HG03175 (cell line): Measurements from ENCODE around the gene SOD1.

Source experiments
- ATAC-seq: cut with Tn5 transposase; IDR thresholded peaks from one replicate; pipeline ENCODE4 v1.9.1; 2021; ENCODE audit warnings: mild to moderate bottlenecking, moderate library complexity; ENCODE audit not compliant: unreplicated experiment

Gene SOD1

DNA sequence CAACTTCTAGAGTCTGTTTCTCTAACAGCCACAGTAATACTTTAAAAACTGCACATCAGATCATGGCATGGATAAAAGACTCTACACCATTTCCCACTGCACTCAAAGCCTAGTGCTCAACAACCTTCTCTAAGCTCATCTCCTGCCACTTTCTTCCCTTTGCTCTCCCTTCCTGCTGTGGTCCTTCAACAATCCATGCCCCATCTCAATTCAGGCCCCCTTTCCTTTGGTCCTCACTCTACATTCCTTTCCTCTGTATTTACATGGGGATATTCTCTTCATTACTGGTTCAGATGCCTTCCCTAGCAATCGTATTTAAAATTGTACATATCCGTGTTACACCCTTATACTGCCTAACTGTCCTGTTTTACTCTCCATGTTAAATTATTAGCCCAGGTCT, 19.0 kb downstream of the SOD1 start:
- no peak for ATAC-seq

DNA sequence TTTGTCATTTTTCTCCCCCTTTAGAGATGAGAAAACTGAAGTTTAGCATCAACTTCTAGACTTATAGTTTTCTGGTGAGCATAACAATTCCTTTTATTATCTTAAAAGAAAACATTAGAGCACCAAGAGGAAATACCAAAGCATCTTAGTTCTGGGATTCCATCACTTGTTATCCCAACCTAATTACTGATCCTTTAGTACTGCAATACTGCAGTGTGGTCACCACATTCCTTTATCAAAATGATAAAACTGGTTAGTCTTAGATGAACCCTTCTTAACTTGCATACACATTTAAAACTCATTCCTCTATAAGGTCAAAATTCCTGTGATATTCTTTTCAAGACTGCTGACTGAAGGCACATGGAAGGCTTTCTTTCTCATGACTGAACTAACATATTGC, 23.1 kb downstream of the SOD1 start:
- no peak for ATAC-seq

DNA sequence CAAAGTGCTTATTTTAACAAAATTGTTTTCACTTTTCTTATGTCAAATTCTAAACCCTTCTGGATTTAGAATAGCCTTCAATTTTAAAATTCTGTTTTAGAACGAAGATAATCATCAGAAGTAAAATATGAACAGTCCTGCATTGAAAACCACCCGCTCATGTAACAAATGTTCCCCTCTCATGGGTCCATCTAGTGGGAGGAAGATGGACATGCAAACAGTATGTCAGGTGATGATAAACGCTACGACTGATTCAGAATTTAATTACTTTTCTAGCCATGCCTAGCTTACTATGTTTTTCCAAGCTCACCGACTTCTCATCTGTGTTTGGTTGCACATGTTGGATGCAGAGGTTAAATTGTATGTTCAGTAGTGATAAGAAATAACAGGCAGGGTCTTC, 23.5 kb downstream of the SOD1 start:
- no peak for ATAC-seq

DNA sequence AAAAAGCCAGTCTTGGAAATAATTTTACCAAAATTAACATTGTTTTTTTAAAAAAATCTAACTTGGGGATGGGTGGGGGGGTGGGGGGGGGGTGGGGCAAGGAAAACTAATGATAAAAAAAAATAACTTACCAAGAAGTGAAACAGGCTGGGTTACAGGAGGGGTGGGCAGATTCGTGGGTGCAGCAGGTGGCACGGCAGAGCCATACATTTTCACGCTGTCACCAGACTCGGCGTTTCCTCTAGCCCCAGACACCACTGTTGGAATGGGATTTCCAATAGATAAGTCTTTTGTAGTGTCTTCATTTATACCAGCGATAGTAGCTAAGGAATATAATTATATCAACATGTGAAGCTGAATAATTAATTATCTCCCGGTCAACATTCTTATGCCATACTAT, 25.4 kb downstream of the SOD1 start:
- no peak for ATAC-seq

DNA sequence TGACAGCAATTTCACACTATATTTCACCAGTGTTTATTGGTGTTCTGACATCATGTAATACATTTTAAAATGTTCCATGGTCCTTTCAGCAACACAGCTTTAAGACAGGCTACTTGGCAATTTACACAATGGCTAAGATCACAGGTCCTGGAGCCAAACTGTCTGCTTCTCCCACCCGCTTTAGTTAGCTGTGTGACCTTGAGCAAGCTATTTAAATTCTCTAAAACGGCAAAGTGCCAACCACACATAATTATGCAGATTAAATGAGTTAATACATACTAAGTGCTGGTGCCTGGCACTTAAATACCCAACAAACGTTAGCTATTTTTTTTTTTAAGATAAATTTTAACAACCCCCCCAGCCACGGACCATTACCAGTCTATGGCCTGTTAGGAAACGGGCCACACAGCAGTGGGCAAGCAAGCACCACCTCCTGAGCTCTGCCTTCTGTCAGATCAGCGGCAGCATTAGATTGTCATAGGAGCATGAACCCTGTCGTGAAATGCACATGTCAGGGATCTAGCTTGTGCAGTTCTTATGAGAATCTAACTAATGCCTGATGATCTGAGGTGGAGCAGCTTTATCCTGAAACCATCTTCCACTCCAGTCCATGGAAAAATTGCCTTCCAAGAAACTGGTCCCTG, 26.9 kb downstream of the SOD1 start:
- no peak for ATAC-seq

DNA sequence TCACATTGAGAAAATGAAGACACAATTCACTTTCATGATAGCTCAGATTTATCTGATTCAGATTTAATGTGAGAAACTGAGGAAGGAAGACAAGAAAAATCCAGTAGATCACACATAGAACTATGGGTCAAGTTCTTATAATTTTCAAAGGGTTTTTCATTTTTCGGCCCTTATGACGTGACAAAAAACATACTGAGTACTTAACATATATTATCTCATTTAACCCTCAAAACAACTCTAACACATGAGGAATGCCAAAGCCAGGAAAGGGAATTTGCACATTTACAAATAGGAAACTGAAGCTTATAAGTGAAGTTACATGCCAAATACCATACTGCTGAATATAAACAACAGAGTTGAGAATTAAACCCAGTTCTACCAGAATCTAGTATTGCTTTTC, 27.6 kb downstream of the SOD1 start:
- no peak for ATAC-seq

DNA sequence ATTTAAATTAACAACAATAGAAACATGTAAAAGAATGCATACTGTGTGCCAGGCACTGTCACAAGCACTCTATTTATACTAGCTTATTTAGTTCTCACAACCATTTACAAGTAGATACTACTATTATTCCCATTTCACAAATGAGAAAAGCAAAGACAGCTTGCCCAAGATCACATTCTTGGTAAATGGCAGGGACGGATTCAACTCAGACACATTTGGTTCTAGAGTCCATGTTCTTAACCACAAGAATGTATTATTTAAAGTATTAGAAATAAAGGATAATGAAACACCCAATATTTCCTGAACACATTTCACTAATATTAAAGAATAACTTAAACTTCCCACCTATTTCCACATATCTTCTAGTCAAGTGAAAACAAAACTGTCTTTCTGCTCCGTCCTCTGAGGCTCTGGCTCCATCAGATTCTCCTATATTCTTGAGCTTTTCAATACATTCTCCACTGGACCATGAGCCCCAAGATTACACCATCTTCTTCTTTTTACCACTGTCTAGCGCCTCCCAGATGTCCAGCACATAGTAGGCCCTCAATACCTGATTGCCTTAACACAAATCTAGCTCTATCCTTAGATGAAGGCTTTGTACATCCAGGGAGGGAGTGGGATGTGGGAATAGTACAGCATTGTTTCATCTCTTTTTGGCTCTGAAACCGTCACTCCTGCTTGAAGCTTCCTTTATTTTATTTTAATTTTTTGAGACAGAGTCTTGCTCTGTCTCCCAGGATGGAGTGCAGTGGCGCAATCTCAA, 29.3 kb downstream of the SOD1 start:
- no peak for ATAC-seq

DNA sequence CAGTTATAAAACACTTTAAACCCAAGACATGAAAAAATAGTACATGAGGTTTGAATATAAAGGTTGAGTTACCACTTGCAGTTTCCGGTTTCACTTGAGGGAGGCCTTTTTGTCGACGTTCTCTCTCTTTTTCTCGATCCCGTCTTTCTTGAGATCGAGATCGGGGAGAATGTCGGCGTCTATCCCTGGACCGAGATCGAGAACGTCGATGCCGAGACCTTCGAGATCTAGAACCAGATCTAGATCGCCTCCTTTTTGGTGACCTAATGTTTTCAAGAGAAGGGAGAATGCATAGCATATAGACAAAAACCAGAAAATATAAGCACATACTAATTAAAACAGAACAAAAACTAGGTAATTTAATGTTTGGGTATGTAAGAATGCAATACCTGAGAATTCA, 33.7 kb downstream of the SOD1 start:
- ATAC-seq, result no peak

DNA sequence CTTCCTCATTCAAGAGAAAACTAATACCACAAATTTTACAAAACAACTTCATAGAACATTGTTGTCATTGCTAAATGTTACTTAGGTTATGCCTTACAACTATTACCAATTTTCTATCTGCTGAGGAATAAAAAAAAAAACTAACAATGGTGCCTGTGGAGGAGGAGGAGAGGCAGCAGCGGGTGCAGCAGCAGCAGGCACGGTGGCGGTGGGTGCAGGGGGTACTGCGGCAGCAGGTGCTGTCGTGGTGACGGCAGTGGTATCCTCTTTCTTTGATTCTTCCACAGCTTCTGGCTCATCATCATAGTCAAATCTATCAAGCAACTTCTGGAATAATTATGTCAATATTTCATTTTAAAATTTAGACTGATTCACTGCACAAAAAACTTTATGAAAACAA, 36.9 kb downstream of the SOD1 start:
- no peak for ATAC-seq

DNA sequence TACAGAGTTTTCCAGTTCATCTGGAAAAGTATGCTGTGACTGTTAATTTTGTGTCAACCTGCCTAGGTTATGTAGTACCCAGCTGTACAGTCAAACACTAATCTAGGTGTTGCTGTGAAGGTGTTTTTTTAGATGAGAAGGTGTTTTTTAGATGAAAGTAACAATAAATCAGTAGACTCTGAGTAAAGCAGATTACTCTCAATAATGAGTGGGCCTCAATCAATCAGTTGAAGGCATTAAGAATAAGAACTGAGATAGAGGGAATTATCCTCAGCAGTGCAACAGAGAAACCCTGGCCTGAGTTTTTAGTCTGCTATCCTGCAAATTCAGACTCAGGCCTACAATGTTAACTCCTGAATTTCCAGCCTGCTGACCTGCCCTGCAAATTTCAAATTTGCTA, 39.0 kb downstream of the SOD1 start:
- ATAC-seq, result no peak

DNA sequence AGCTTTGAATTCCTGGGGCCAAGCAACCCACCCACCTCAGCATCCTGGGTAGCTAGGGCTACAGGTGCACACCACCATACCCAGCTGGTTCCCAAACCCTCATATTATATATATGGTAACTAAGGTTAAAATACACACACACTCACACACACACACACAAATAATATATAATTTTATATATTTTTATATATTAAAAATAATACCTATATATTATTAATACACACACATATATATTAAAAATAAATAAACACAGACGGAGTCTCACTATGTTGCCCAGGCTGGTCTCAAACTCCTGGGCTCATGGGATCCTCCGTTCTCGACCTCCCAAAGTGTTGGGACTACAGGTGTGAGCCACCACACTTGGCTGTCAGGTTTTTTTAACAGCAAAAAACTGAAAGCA, 40.5 kb downstream of the SOD1 start:
- ATAC-seq, result no peak

DNA sequence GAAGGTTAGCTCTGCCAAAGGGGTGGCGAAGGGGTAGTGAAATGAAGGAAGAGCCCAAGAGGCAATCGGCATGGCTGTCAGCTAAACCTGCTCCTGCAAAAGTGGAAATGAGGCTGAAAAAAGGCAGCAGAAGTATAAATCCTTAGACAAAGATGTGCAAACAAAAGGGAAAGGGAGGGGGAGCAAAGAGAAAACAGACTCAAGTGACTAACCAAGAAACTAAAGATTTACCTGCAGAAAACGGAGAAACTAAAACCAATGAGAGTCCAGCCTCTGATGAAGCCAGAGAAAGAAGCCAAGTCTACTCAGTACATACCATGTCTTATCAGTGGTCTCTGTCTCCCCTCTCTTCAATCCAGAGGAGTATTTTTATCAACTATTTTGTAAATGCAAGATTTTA, 47.1 kb downstream of the SOD1 start:
- no peak for ATAC-seq

DNA sequence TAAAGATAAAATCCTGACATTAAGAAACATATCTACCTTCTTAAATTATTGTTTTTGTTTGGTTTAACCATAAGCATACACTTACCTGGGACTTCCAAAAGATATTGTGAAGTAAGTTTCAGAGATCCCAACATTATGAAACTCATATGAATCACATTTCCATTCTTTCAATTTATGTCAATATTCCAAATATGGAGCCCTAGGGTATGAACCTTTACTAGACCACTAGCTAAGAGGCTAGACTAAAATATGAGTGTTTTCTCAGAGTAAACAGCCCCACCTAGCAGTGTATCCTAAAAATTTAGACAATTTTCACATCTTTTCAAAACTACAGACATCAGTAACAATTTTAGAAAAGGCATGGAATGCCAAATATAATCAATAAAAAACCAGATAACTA, 48.0 kb downstream of the SOD1 start:
- no peak for ATAC-seq

DNA sequence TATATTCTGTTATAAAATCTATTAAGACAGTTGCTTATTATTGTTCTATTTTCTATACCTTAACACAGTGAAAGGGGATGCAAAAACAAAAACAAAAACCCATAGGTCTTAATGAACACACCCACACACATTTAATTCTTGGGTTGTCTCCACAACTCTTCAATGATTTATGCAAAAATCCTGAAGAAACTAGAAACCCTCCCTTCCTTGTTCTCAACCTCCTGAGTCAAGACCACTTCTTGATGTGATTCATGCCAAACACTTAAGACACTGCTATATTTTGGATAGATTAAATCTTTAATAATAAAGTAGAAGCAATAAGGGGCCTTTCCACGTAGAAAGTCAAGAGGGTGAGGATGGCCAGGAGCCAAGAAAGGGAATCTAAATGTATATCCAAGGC, 49.0 kb downstream of the SOD1 start:
- no peak for ATAC-seq

DNA sequence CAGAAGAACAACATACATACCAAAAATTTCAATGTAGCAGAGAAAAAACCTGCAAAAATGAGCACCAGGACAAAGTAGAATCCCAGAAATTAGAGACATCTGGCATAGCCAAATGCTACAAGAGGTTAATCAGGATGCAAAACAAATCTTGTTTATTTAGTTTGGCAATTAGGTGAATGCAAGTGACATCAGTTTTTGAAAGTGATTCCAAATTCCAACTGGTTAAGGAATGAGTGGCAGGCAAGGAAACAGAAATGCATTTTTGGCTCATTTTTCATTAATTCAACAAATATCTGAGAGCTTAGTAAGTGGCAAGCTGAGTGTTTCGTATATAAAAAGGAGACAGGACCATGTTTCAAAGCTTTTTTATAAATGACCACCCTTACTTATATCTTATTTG, 51.1 kb downstream of the SOD1 start:
- ATAC-seq, result no peak

DNA sequence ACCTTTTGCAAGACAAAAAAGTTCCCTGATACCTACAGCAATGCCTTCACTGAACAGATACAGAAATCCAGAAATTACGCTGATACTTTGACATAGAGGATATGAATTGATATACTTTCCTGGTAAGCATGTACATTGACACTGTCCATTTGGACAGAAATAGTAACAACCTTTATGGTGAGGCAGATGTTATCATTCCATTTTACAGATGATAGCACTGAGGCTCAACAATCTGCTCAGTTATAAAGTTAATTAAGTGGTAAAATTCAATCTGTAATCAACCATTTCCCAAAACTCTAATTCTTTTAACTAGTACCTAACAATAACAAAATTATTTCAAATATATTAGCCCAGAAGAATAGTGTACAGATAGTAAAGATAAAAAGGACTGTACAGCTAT, 51.8 kb downstream of the SOD1 start:
- no peak for ATAC-seq

DNA sequence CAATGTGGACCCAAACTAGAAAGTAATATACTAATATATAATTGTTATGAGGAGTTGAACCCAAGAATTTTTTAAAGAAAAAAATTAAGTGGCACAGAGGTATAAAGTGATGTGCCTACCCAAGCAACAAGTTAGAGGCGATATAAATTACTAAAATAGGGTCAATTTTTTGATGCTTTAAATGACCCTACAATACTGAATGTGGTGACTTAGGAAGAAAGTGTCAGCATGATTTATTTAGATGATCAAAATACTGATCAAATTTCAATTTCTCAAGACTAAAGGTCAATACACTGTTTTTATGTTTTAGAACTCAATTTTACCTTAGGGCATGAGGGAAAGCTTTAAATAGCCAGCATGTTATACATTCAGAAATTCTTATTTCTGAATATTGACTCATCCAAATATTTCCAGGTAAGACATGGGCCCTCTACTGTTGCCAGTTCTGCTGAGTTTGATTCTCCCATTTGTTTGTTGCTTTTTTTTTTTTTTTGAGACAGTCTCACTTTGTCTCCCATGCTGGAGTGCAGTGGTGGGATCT, 52.3 kb downstream of the SOD1 start:
- no peak for ATAC-seq

DNA sequence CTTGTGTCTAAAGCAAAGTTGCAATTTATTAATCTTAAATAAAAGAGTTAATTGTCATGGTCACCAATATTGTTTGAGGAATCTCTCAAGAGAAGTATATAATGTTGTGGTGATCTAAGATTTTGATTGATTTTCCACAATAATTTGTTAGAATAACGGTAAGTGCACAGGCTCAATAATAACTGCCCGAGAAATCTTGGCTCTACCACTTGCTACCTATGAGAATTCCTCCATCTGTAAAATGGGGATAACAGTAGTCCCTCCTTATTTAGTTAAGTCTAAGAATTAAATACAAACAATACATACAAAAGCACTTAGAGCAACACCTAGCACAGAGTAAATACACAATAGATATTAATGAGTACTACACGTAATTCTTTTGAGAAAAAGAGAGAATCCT, 53.6 kb downstream of the SOD1 start:
- ATAC-seq, result no peak

DNA sequence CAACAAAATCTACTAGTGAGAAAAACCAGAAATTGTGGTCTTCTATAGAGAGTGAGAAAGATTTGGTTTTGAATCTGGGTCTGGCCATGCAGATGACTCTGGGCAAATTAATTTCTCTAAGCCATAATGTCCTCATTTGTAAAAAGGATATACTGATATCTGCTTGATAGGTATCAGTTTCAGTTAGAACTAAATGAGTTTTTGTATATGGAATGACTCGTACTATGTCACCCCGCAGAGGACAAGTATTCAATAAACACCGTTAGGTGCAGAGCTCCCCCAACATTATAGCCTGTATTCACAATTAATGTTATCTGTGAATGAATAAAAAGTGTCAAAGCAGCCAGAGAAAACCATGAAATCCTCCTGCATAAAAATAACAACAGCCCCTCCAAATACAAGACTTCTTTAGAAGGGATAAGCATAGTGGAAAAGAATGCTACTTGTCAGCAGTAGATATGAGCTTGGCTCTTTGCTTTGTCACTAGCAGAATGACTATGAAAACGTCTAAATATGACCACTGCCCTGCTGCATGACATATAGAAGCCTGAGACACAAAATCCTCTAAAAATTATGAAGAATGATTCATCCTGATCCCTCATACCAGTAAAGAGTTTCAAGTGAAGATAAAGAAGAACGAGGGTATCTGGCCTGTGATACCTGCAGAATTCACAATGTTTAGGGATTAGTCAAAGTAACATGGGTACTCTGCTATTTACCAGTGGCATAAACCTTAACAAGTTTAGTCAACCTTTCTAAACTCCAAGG, 54.7 kb downstream of the SOD1 start:
- no peak for ATAC-seq

DNA sequence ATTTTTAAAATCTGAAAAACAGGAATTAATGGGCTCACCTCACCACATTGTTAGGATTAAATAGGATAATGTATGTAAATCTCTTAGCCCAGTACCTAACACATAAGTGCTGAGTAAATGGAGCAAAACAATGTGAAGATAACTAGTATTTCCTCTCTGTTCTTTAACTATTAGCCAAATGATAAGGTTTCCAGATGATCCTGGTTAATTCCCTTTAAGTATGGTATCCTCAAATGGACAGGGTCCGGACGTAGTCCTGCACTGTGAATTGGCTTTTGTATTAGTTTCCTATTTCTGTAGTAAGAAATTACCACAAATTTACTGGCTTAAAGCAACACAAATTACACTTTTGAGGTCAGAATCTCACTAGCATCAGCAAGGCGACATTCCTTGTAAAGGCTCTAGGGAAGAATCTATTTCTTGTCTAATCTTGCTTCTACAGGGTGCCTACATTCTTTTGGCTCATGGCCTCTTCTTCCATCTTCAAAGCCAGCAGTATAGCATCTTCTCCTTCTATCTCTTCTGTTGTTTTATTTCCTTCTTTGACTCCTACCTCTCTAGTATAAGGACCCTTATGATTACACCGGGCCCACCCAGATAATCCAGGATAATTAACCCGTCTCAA, 55.4 kb downstream of the SOD1 start:
- no peak for ATAC-seq

DNA sequence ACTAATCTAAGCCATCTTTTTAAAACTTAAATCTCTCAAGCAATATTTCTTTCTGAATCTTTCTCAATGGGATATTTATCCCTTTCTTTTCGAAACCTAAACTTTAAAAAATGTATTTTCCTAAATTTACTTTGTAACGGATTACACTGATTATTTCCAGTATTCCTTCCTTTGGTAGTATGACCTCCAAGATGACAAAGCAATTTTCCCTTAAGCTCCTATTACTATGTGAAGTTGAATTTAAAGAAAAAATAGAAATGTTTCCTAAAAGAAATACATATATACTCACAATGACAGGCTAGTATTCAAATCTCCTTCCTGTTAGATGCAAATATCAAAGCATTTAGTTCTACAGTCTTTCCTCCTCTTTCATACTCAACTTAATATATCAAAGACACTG, 56.6 kb downstream of the SOD1 start:
- ATAC-seq, result no peak
